Immature natural killer cell (primary cell): ENCODE measurements around the gene PTPN1. TPM values are rescaled to one million over a fixed set of nuclear protein-coding genes. Genes with fewer than 3 reads are reported as not detected.
"Not testable (repeated sequence)": the region's sequence is repeated elsewhere in the genome, so short reads cannot be mapped to it uniquely, and the experiment has no call there.

Source experiments
- DNase-seq, 3 donors: peaks; one replicate each; pipeline ENCODE4 v3.0.0; 2022; ENCODE audit warnings: mixed read lengths in 1 of 3
- H3K27ac Mint-ChIP-seq, 6 donors: one replicate each; pipeline ENCODE4 v1.8.0; 2020; ENCODE audit warnings: mixed read lengths in 6 of 6, mild to moderate bottlenecking in 5 of 6, inconsistent platforms in 4 of 6, moderate library complexity in 3 of 6
- H3K27me3 Mint-ChIP-seq, 3 donors: one replicate each; pipeline ENCODE4 v1.8.0; 2020 to 2021; ENCODE audit warnings: low read depth in 3 of 3, mild to moderate bottlenecking in 3 of 3, mixed read lengths in 3 of 3, moderate library complexity in 3 of 3, inconsistent platforms in 1 of 3
- H3K36me3 Mint-ChIP-seq, 3 donors: one replicate each; pipeline ENCODE4 v1.8.0; 2020; ENCODE audit warnings: mixed read lengths in 3 of 3, inconsistent platforms in 2 of 3, mild to moderate bottlenecking in 2 of 3
- H3K4me1 Mint-ChIP-seq, 2 donors: one replicate each; pipeline ENCODE4 v1.8.0; 2020; ENCODE audit warnings: inconsistent platforms in 2 of 2, mild to moderate bottlenecking in 2 of 2, mixed read lengths in 2 of 2, moderate library complexity in 1 of 2
- H3K4me3 Mint-ChIP-seq, 5 donors: one replicate each; pipeline ENCODE4 v1.8.0; 2020; ENCODE audit warnings: mild to moderate bottlenecking in 5 of 5, mixed read lengths in 5 of 5, inconsistent platforms in 3 of 5, moderate library complexity in 3 of 5
- H3K9me3 Mint-ChIP-seq, 6 donors: one replicate each; pipeline ENCODE4 v1.8.0; 2020; ENCODE audit warnings: mild to moderate bottlenecking in 6 of 6, mixed read lengths in 6 of 6, inconsistent platforms in 4 of 6, moderate library complexity in 3 of 6
- polyA plus RNA-seq, 3 donors: library from polyadenylated mRNA; unstranded; fragments of 300-500 nt; fragmentation: Illumina TruSeq; gene quantifications; one replicate each; pipeline ENCODE4 v1.2.3, GENCODE V29; 2021

PTPN1 gene
- polyA plus RNA-seq, 3 donors from 2014 or later = 18.4 to 38.3 (median 19.4) TPM

- Mint-ChIP-seq H3K4me3 (no peak overlapping the region), H3K27ac (no peak overlapping the region), H3K36me3 (no peaks in the 10 kb centered on the region), H3K9me3 (no peaks in the 10 kb centered on the region), H3K4me1 (no peaks in the 10 kb centered on the region), H3K27me3 (peaks cover 2 to 12% (median 2%) of the 10 kb centered on the region in 3 donors)
- no peak for DNase-seq
Observed at GRCh38 chr20:50491926-50492634, 18.1 kb upstream of the PTPN1 start.

- Mint-ChIP-seq H3K4me3 (no peak overlapping the region), H3K9me3 (no peaks in the 10 kb centered on the region), H3K27ac (no peak overlapping the region), H3K4me1 (no peaks in the 10 kb centered on the region), H3K27me3 (peaks cover 1 to 12% (median 2%) of the 10 kb centered on the region in 3 donors), H3K36me3 (no peaks in the 10 kb centered on the region)
- no peak for DNase-seq
Observed at GRCh38 chr20:50493881-50494253, 16.3 kb upstream of the PTPN1 start.

GRCh38 chr20:50494428-50494827, 15.8 kb upstream of the PTPN1 start:
- no peaks in the 10 kb centered on the region for H3K36me3 Mint-ChIP-seq
- H3K9me3 Mint-ChIP-seq = no peaks in the 10 kb centered on the region
- no peaks in the 10 kb centered on the region for H3K4me1 Mint-ChIP-seq
- H3K27me3 Mint-ChIP-seq = peaks cover 1 to 12% (median 3%) of the 10 kb centered on the region in 3 donors
- no peak overlapping the region for H3K4me3 Mint-ChIP-seq
- no peak overlapping the region for H3K27ac Mint-ChIP-seq
- DNase-seq = no peak

GRCh38 chr20:50496773-50497385, 13.3 kb upstream of the PTPN1 start:
- no peaks in the 10 kb centered on the region for H3K36me3 Mint-ChIP-seq
- no peak for DNase-seq

GRCh38 chr20:50498071-50498776, 12.0 kb upstream of the PTPN1 start:
- H3K4me3 Mint-ChIP-seq = no peak overlapping the region
- peak overlapping the region in 1 of 6 donors; percentile 53 for H3K27ac Mint-ChIP-seq
- no peaks in the 10 kb centered on the region for H3K4me1 Mint-ChIP-seq
- peaks cover 1 to 4% (median 2%) of the 10 kb centered on the region in 3 donors for H3K27me3 Mint-ChIP-seq
- DNase-seq = no peak
- no peaks in the 10 kb centered on the region for H3K36me3 Mint-ChIP-seq
- no peaks in the 10 kb centered on the region for H3K9me3 Mint-ChIP-seq

More at GRCh38 chr20:50496773-50497385, 13.3 kb upstream of the PTPN1 start:
- H3K27me3 Mint-ChIP-seq = peaks cover 1 to 10% (median 1%) of the 10 kb centered on the region in 3 donors
- H3K4me3 Mint-ChIP-seq = no peak overlapping the region
- no peaks in the 10 kb centered on the region for H3K4me1 Mint-ChIP-seq
- H3K27ac Mint-ChIP-seq = no peak overlapping the region
- H3K9me3 Mint-ChIP-seq = no peaks in the 10 kb centered on the region

GRCh38 chr20:50499938-50500337, 10.2 kb upstream of the PTPN1 start:
- Mint-ChIP-seq H3K9me3 (no peaks in the 10 kb centered on the region), H3K27me3 (peaks cover 0 to 2% (median 1%) of the 10 kb centered on the region in 3 donors), H3K27ac (no peak overlapping the region), H3K4me3 (no peak overlapping the region), H3K36me3 (no peaks in the 10 kb centered on the region), H3K4me1 (no peaks in the 10 kb centered on the region)
- no peak for DNase-seq

- Mint-ChIP-seq H3K27me3 (peaks cover 0 to 2% (median 2%) of the 10 kb centered on the region in 3 donors), H3K27ac (no peak overlapping the region), H3K9me3 (peaks cover 0 to 2% (median 0%) of the 10 kb centered on the region in 6 donors), H3K4me1 (no peaks in the 10 kb centered on the region), H3K36me3 (no peaks in the 10 kb centered on the region), H3K4me3 (no peak overlapping the region)
- no peak for DNase-seq
Observed at GRCh38 chr20:50501972-50502745, 8.0 kb upstream of the PTPN1 start.

GRCh38 chr20:50504231-50504823, 5.9 kb upstream of the PTPN1 start:
- Mint-ChIP-seq H3K36me3 (no peaks in the 10 kb centered on the region), H3K27ac (peak overlapping the region in 1 of 6 donors; percentile 15), H3K9me3 (peaks cover 0 to 2% (median 0%) of the 10 kb centered on the region in 6 donors), H3K27me3 (peaks cover 0 to 2% (median 1%) of the 10 kb centered on the region in 3 donors), H3K4me1 (peaks cover 4 to 6% of the 10 kb centered on the region in 2 donors), H3K4me3 (no peak overlapping the region)
- peak in 1 of 3 donors; percentile 29 for DNase-seq

- no peak overlapping the region for H3K4me3 Mint-ChIP-seq
- H3K27me3 Mint-ChIP-seq = peaks cover 0 to 9% (median 4%) of the 10 kb centered on the region in 3 donors
- H3K27ac Mint-ChIP-seq = no peak overlapping the region
- no peaks in the 10 kb centered on the region for H3K36me3 Mint-ChIP-seq
- peaks cover 12 to 14% of the 10 kb centered on the region in 2 donors for H3K4me1 Mint-ChIP-seq
- peaks cover 0 to 2% (median 0%) of the 10 kb centered on the region in 6 donors for H3K9me3 Mint-ChIP-seq
- no peak for DNase-seq
Observed at GRCh38 chr20:50506270-50506579, 4.0 kb upstream of the PTPN1 start.

- H3K27ac Mint-ChIP-seq, DNase-seq, H3K36me3 Mint-ChIP-seq, H3K9me3 Mint-ChIP-seq, H3K27me3 Mint-ChIP-seq, H3K4me3 Mint-ChIP-seq: not testable (repeated sequence)
- H3K4me1 Mint-ChIP-seq = peaks cover 27 to 29% of the 10 kb centered on the region in 2 donors
Observed at GRCh38 chr20:50507745-50508144, 2.4 kb upstream of the PTPN1 start.

- Mint-ChIP-seq H3K4me3 (peak overlapping the region; percentile 37 to 68 (median 55)), H3K9me3 (peaks cover 0 to 2% (median 0%) of the 10 kb centered on the region in 6 donors), H3K27ac (peak overlapping the region in 1 of 6 donors; percentile 25), H3K36me3 (no peaks in the 10 kb centered on the region), H3K27me3 (peaks cover 0 to 9% (median 3%) of the 10 kb centered on the region in 3 donors), H3K4me1 (peaks cover 32 to 34% of the 10 kb centered on the region in 2 donors)
- DNase-seq = no peak
Observed at GRCh38 chr20:50508171-50508755, 1.9 kb upstream of the PTPN1 start.

- Mint-ChIP-seq H3K27ac (peak overlapping the region; percentile 86 to 97 (median 93)), H3K4me3 (peak overlapping the region; percentile 91 to 97 (median 95)), H3K4me1 (peaks cover 59 to 60% of the 10 kb centered on the region in 2 donors), H3K36me3 (no peaks in the 10 kb centered on the region), H3K27me3 (peaks cover 0 to 6% (median 5%) of the 10 kb centered on the region in 3 donors), H3K9me3 (no peaks in the 10 kb centered on the region)
- no peak for DNase-seq
Observed at GRCh38 chr20:50510706-50511542, 741 bp downstream of the PTPN1 start.
